GM21825 (cell line): ENCODE data around the gene SYTL3.

Source experiments
- ATAC-seq: cut with Tn5 transposase; IDR thresholded peaks from one replicate; pipeline ENCODE4 v1.9.1; 2021; ENCODE audit warnings: mild to moderate bottlenecking, moderate library complexity; ENCODE audit not compliant: unreplicated experiment

SYTL3 gene

DNA sequence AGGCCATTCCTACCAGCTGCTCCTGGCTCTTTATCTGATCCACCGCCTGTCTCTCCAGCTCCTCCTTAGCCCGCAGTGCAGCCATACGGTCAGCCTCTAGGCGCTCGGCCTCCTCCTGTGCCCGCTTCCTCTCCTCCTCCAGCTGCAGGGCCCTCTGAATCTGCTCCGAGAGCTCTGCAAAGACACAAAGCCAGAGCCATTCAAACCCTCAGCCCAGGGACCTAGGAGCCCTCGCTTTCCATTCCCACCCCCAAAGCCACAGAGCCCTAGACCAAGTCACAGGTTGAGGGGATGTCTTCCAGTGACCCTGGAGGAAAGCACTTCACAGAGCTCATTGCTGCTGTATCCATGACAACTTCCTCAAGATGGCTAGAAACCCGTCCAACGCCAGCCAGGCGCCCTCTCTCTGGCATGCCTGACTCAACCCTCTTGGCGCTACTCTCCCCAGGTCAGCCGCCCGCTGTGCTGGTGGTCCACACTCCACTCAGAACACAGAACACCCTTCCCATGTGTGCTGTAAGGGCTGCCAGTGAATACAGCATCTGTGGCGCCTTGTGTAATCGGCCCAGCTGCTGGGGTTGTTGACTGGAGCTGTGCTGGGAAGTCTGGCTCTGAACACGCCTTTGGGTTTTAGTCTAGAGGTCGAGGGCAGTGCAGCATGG is 120.0 kb downstream of the SYTL3 start:
- ATAC-seq, result no peak

DNA sequence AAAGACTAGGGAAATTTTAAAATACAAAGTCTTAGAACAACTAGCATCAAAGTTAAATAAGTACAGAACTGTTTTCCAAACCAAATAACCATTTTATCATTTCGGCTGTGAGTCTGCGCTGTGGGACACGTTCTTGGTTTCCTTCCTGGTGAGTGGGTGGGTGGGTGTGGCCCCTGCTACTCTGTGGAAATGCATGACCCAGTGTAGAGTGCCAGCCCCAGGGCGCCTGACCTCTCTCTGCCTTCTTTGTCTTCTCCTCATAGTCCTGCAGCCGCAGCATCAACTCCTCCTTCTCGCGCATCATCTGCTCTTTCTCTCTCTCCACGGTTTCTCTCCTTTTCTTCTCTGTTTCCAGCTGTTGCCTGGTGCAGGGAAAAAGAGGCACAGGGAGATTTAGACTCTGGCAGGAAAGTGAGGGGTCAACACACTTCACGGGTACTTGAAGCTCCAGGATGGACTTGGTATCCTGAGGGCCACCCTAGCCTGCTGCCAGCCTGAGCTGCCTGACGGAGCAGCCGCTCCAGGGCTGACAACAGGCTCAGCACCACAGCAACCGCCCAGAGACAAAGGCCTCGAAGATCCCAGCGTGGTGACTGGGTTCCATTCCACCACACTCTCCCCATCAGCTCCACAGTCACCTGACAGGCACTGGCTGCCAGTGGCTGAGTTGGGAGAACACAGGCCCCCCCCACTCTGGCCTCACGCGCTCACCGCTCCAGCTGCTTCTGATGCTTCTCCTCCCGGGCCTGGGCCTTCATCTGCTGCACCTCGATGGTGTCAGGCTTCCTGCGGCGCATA is 120.9 kb downstream of the SYTL3 start:
- ATAC-seq, result no peak

- no peak for ATAC-seq
Observed at GRCh38 chr6:158771399-158772152, 121.7 kb downstream of the SYTL3 start.

DNA sequence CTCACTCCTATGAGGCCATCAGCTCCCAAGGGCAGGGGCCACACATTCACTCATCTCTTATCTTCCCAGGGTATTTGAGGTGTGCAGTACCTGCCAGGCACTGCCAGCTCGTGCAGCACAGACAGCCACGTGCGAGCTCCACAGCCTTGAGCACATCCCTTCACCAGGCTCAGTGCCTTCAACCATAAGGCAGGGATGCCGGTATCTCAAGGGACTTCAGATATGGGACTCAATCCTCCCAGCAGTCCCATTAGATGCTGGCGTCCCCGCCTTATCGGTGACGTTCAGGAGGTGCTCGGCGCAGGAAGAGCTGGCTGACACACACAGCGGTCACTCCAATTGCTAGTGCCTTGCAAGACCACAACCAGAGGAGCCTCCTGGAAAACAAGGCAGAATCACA is 122.3 kb downstream of the SYTL3 start:
- ATAC-seq, result no peak

GRCh38 chr6:158772851-158773371 is 123.1 kb downstream of the SYTL3 start:
- no peak for ATAC-seq

DNA sequence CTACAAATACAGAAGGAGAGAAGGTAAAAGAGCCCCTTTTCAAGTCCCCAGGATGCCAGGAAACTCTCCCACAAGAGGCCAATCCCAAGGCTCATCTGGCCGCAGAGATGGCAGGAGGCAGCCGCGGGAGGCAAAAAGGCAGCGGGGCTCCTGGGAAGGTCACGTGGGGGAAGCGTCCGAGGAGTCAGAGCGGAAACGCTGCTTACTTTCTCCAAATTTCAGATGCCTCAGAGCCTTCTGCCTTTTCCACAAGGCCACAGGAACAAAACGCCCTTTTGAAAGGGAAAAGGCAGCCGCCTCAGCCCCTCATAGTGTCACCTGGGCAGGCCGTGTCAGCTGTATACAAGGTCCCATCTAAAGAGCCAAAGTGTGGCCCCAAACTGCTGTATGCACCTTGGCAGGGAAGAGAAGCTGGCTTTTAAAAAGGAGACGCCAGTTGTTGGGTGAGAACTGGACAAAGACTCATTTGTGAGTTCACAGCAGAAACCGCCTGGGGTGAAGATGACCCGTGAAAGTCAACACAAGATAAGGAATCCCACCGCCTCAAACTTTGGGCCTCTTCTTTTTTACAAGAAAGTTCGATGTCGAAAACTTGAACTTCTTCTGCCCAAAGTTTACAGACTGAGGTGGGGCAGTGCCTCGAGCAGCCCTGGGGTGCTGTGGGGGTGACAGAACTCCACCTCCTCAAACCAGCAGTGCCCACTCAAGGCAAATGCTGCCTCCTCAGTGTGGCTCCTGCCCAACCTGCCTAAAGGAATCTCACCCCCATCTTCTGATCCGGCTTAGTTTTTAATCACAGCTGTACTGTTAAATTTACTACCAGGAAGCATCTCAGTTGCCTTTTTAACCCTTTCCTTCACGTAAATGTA is 124.0 kb downstream of the SYTL3 start:
- ATAC-seq, result no peak

GRCh38 chr6:158774717-158775449 is 125.0 kb downstream of the SYTL3 start:
- no peak for ATAC-seq

- no peak for ATAC-seq
Observed at GRCh38 chr6:158775832-158776231, 126.0 kb downstream of the SYTL3 start.

DNA sequence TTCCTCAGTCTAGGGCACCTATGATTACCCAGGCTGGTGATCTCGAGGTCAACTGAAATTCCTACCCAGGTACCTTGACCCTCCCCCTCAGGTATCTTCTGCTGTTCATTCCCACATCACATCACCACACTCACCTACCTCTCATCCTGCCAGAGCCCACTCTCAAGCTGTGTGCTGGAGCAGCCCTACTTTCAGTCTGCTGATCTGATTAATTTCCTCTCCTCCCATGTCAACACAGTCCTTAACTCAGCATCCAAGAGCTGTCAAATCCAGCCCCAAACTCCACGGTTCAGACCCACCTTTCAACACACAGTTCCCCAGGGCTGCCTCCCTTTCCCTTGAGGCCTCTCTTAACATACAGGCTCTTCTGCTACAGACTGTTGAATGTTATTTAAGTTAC is 126.9 kb downstream of the SYTL3 start:
- ATAC-seq, result no peak

GRCh38 chr6:158777510-158777909 is 127.7 kb downstream of the SYTL3 start:
- ATAC-seq, result no peak

DNA sequence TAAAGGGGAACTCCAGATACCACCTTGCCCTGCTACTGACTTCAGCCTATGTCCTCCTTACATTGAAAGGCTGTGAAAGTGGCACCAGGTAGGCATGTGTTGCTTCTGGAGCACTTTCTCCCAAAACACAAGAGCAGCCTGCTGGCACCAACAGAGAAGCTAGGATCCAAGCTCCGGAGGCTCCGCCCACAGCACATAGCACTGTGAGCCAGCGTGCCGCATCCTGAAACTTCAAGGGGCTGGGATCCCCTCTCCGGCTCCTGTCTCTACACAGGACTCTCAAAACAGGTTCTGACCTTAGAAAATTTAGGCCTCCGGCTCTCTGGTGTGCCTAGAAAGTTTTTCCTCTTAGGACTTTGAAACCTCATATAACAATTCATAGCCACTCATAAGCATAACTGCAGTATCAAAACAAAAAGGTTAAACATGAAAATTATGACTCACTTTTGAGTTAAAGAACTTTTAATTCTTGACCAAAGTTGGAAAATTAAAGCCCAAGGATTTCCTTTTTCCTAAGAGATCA is 128.2 kb downstream of the SYTL3 start:
- no peak for ATAC-seq

GRCh38 chr6:158780246-158780884 is 130.5 kb downstream of the SYTL3 start:
- no peak for ATAC-seq

DNA sequence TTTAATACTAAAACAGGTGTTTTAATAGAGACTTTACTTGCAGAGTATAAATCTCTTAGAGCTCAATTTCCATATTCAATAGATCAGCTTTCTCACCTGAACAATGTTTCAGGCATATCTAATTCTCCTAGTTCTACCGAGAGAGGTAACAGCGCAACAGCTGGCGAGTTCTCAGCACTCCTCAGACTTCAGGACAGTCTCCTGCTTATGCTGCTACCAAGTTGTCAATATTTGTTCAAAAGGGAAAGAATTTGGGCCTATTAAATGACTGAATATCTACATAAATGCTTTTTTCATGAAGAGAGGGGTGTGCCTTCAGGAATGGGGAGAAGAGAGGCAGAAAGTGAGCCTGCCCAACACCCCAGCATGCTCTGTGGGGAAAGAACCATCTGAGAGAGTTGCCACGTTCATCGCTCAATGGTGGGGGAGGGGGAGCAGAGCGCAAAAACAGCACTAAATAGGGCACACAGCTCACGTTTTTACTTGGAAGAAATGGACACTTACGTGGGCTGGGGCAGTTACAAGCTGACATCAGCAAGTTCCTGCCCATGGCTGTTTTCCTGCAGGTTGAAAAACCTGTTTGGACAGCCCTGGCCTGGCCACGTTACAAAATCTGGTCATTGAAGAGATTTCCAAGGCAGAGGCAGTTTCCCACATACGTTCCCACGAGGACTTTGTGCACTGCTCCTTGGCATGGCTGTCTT is 131.3 kb downstream of the SYTL3 start:
- ATAC-seq, result no peak

GRCh38 chr6:158781692-158782373 is 132.0 kb downstream of the SYTL3 start:
- ATAC-seq, result no peak

GRCh38 chr6:158782432-158783166 is 132.7 kb downstream of the SYTL3 start:
- ATAC-seq, result no peak

DNA sequence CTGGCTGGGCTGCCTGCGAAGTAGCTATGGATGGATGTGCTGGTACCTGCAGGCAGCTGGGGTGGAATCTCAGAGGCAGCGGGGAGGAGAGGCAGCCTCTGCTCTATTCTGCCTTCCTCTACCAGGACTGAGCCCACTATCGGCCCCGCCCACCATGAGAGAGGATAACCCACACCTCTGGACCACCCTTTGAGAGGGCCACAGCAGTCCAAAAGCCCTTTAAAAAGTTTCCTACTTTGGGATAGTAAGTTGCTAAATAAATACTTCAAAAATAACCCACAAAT is 133.3 kb downstream of the SYTL3 start:
- ATAC-seq, result no peak

GRCh38 chr6:158783851-158784250 is 134.0 kb downstream of the SYTL3 start:
- no peak for ATAC-seq

- no peak for ATAC-seq
Observed at GRCh38 chr6:158784505-158784904, 134.7 kb downstream of the SYTL3 start.
